Gastroesophageal sphincter (tissue), 4 donors: ENCODE data around the gene MYO1C. TPM values are rescaled to one million over a fixed set of nuclear protein-coding genes. Genes with fewer than 3 reads are reported as not detected.
A peak's percentile ranks its signal among the peaks of the same experiment; 100 is the strongest.
"Not testable (repeated sequence)": the region's sequence is repeated elsewhere in the genome, so short reads cannot be mapped to it uniquely, and the experiment has no call there.

ENCODE experiments used
- ATAC-seq: fragments of 150-250 bp; one replicate; pipeline ENCODE4 v1.9.1; 2016; ENCODE audit warnings: mild to moderate bottlenecking, moderate library complexity
- H3K27ac ChIP-seq, 4 donors: fragments of 200-600 bp; sonication (generic) in 3 of 4; 1 replicate in 3 of 4; 2 replicates in 1 of 4; pipeline ENCODE4 v1.5.1; 2016 to 2019
- H3K27me3 ChIP-seq: fragments of 200-600 bp; sonication (generic); one replicate; pipeline ENCODE4 v1.5.1; 2019
- H3K36me3 ChIP-seq, 2 donors: fragments of 200-600 bp; sonication (generic); one replicate each; pipeline ENCODE4 v1.5.1; 2019; ENCODE audit warnings: control low read depth in 1 of 2
- H3K4me1 ChIP-seq, 3 donors: fragments of 200-600 bp; sonication (generic); 1 replicate in 2 of 3; 2 replicates in 1 of 3; pipeline ENCODE4 v1.5.1; 2016 to 2019; ENCODE audit warnings: control low read depth in 2 of 3
- H3K4me3 ChIP-seq, 2 donors: fragments of 200-600 bp; sonication (generic); one replicate each; pipeline ENCODE4 v1.5.1; 2019; ENCODE audit warnings: mild to moderate bottlenecking in 1 of 2, moderate library complexity in 1 of 2
- H3K9me3 ChIP-seq, 3 donors: fragments of 200-600 bp; sonication (generic); one replicate each; pipeline ENCODE4 v1.5.1; 2017 to 2019; ENCODE audit warnings: control low read depth in 2 of 3
- EP300 ChIP-seq: sonication (generic); formaldehyde crosslinking; IDR thresholded peaks from one replicate; pipeline ENCODE4 v1.6.1; 2017; ENCODE audit warnings: antibody characterized with exemption, mild to moderate bottlenecking
- POLR2A ChIP-seq, 2 donors: fragments of 450-650 bp; IDR thresholded peaks; one replicate each; pipeline ENCODE4 v1.6.1; 2017; ENCODE audit warnings: antibody characterized with exemption in 2 of 2, mild to moderate bottlenecking in 2 of 2, moderate library complexity in 1 of 2
- POLR2AphosphoS5 ChIP-seq: sonication (generic); formaldehyde crosslinking; IDR thresholded peaks from one replicate; pipeline ENCODE4 v1.6.1; 2017; ENCODE audit warnings: antibody characterized with exemption
- WGBS, 2 donors: methylation state at CpG; one replicate each; pipeline ENCODE4 v1.1.5; 2018; ENCODE audit warnings: low coverage in 1 of 2; 5-methylcytosine and 5-hydroxymethylcytosine counted together
- total RNA-seq, 4 donors: library from RNA; depleted of rRNA; stranded (reverse); fragments of >200 nt; gene quantifications; one replicate each; pipeline ENCODE4 v1.1.0, GENCODE V29; 2016
- TF ChIP-seq, protein P1 (sequence below), 4 experiments: fragments of 200-600 bp in 2 of 4; fragments of 450-650 bp in 2 of 4; sonication (generic) in 1 of 4; IDR thresholded peaks; one replicate each; pipeline ENCODE4 v1.5.1; 2017 to 2019; ENCODE audit warnings: antibody characterized with exemption in 4 of 4, mild to moderate bottlenecking in 2 of 4, moderate library complexity in 2 of 4

The MYO1C gene
- total RNA-seq, 4 donors from 2014 or later: 215 to 461 (median 287) TPM

DNA sequence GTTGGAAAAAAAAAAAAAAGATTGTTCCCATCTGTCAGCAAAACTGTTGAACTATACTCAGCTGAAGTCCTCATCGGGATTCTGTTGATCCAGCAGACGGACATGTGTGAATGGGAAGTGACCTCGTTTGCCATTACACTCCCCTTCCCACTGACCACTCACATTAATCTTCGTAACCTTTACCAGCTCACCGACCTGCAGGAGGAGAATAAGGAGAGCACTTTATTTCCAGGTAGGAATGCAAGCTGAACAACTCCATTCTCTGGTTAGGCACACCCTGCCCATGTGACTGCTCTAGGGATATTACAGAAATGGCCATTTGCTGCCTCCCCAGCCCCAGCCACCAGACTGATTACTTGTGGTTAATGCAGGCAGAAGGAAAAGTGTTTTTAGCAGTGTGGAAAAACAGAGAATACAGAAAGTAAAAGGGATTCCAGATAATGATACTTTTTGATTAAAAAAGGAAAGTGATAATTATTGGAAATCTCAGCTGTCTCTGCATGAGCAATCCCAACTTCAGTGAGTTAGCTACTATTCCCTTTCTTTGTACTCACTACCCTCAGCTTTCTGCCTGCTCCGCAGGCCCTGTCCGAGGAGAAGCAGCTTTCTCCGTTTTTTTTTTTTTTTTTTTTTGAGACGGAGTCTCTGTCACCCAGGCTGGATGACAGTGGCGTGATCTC is 68.9 kb downstream of the MYO1C start:
- TF ChIP-seq, protein P1, sequence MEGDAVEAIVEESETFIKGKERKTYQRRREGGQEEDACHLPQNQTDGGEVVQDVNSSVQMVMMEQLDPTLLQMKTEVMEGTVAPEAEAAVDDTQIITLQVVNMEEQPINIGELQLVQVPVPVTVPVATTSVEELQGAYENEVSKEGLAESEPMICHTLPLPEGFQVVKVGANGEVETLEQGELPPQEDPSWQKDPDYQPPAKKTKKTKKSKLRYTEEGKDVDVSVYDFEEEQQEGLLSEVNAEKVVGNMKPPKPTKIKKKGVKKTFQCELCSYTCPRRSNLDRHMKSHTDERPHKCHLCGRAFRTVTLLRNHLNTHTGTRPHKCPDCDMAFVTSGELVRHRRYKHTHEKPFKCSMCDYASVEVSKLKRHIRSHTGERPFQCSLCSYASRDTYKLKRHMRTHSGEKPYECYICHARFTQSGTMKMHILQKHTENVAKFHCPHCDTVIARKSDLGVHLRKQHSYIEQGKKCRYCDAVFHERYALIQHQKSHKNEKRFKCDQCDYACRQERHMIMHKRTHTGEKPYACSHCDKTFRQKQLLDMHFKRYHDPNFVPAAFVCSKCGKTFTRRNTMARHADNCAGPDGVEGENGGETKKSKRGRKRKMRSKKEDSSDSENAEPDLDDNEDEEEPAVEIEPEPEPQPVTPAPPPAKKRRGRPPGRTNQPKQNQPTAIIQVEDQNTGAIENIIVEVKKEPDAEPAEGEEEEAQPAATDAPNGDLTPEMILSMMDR (IDR thresholded peaks at IDR 0.05): no peak
- TF ChIP-seq POLR2AphosphoS5 (no peak), POLR2A (IDR thresholded peaks at IDR 0.05) (no peak), EP300 (no peak)
- peak overlapping the region in 2 of 4 donors; percentile 0 to 12 for H3K27ac ChIP-seq
- no peak overlapping the region for H3K4me3 ChIP-seq
- peaks cover 0 to 21% (median 0%) of the 10 kb centered on the region in 3 donors for H3K4me1 ChIP-seq
- H3K9me3 ChIP-seq: no peaks in the 10 kb centered on the region
- H3K36me3 ChIP-seq: peaks cover 0 to 89% of the 10 kb centered on the region in 2 donors
- no peaks in the 10 kb centered on the region for H3K27me3 ChIP-seq
- WGBS, 2 donors: 41 to 49% methylated on average over 4 to 8 of the region's 10 CpGs
- no peak for ATAC-seq

DNA sequence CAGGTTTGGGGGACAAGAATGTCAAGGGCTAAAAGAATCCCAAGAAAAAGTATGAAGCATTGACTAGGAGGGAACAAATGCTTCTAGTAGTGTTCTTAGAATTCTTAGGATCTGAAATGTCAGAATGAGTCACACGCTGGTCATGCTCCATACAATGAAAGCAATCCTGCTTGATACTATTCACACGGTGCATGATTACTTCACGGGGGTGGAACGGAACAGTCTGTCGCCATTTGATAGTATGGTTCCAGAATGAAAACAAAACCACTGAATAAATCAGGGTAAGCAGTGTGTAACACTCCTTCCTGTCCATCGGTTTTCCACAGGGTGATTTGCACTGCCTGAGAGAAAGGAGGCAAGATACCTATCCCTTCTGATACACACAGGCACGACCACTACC is 69.6 kb downstream of the MYO1C start:
- Histone ChIP-seq H3K36me3 (peaks cover 0 to 90% of the 10 kb centered on the region in 2 donors), H3K27me3 (no peaks in the 10 kb centered on the region), H3K9me3 (no peaks in the 10 kb centered on the region), H3K4me1 (peaks cover 0 to 21% (median 0%) of the 10 kb centered on the region in 3 donors), H3K4me3 (no peak overlapping the region), H3K27ac (peak overlapping the region in 3 of 4 donors; percentile 0 to 43 (median 13))
- TF ChIP-seq POLR2AphosphoS5 (peak; percentile 66), POLR2A (IDR thresholded peaks at IDR 0.05) (no peak)
- 33 to 60% methylated on average over 2 to 7 of the region's 7 CpGs for WGBS, 2 donors
- ATAC-seq: no peak

DNA sequence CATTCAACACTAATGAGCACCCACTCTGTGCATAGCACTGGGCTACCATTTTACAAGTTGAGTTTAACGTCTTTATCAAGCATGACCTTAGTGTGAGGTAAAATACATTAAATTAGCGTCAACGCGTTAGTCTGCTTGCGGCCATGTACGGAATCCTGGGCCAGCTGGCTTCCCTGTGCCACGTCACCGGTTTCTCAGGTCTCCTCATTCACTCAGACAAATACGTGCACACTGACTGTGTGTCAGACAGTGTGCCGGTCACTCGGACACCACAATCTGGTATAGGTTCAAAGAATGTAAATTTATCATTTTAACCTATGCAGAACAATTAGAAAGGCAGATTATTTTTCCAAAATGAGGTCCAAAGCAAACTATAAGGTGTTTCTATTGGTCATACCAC is 71.0 kb downstream of the MYO1C start:
- Histone ChIP-seq H3K4me1 (peaks cover 0 to 21% (median 0%) of the 10 kb centered on the region in 3 donors), H3K27ac (no peak overlapping the region), H3K36me3 (peaks cover 0 to 89% of the 10 kb centered on the region in 2 donors), H3K27me3 (no peaks in the 10 kb centered on the region), H3K4me3 (no peak overlapping the region), H3K9me3 (no peaks in the 10 kb centered on the region)
- ATAC-seq: no peak
- no peak for TF ChIP-seq POLR2AphosphoS5
- TF ChIP-seq, protein P1 (IDR thresholded peaks at IDR 0.05): no peak
- TF ChIP-seq EP300: no peak
- no peak for TF ChIP-seq POLR2A (IDR thresholded peaks at IDR 0.05)
- 90 to 92% methylated on average over 11 of the region's 11 CpGs for WGBS, 2 donors

DNA sequence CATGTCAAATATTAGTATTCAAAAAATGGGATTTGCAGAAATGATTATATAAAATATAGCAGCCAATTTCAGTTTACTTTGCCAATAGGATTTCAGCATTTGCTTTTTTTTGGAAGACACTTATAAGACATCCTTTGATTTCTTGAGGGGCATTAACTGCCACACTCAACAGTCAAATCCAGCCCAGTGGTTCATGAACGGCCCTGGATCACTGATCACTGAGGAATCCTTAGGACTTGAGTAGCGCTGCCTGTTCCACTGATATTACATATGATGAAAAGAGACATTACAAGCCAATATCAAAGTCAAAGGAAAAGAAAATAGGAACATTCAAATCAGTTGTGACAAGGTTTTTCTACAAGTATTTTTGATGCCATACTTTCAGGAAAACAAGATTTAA is 71.5 kb downstream of the MYO1C start:
- no peak for ATAC-seq
- no peaks in the 10 kb centered on the region for H3K9me3 ChIP-seq
- TF ChIP-seq EP300: no peak
- no peak for TF ChIP-seq POLR2A (IDR thresholded peaks at IDR 0.05)
- no peak for TF ChIP-seq POLR2AphosphoS5
- TF ChIP-seq, protein P1 (IDR thresholded peaks at IDR 0.05): no peak
- H3K4me1 ChIP-seq: peaks cover 0 to 21% (median 0%) of the 10 kb centered on the region in 3 donors
- no peak overlapping the region for H3K4me3 ChIP-seq
- peaks cover 0 to 86% of the 10 kb centered on the region in 2 donors for H3K36me3 ChIP-seq
- H3K27ac ChIP-seq: no peak overlapping the region
- WGBS, 2 donors: 72 to 89% methylated on average over 2 of the region's 2 CpGs
- no peaks in the 10 kb centered on the region for H3K27me3 ChIP-seq

DNA sequence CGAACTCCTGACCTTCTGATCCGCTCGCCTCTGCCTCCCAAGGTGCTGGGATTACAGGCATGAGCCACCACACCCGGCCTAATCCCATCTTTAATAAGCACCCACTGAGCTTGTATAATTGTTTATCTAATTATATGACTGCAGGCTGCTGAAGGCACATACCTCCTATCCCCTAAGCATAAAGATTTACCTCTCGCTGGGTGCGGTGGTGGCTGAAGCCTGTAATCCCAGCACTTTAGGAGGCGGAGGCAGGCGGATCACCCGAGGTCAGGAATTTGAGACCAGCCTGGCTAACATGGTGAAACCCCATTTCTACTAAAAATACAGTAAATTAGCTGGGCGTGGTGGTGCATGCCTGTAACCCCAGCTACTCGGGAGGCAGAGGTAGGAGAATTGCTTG is 72.3 kb downstream of the MYO1C start:
- Histone ChIP-seq H3K27ac (no peak overlapping the region), H3K4me1 (peaks cover 0 to 21% (median 0%) of the 10 kb centered on the region in 3 donors), H3K36me3 (peaks cover 0 to 78% of the 10 kb centered on the region in 2 donors), H3K27me3 (no peaks in the 10 kb centered on the region), H3K9me3 (no peaks in the 10 kb centered on the region), H3K4me3 (no peak overlapping the region)
- 82 to 94% methylated on average over 2 to 9 of the region's 11 CpGs for WGBS, 2 donors
- no peak for ATAC-seq
- TF ChIP-seq POLR2AphosphoS5: no peak
- TF ChIP-seq POLR2A (IDR thresholded peaks at IDR 0.05): no peak

DNA sequence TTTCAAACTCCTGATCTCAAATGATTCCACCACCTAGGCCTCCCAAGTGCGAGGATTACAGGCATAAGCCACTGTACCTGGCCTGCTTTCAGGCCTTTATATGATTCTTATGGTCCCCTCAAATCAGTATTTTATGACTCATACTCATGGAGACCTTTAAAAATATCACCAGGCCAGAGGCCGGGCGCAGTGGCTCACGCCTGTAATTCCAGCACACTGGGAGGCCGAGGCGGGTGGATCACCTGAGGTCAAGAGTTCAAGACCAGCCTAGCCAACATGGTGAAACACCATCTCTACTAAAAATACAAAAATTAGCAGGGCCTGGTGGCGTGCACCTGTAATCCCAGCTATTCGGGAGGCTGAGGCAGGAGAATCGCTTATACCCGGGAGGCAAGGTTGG is 74.0 kb downstream of the MYO1C start:
- H3K36me3 ChIP-seq: peaks cover 0 to 62% of the 10 kb centered on the region in 2 donors
- 86 to 97% methylated on average over 7 to 8 of the region's 10 CpGs for WGBS, 2 donors
- H3K9me3 ChIP-seq, H3K27ac ChIP-seq, H3K4me3 ChIP-seq, ATAC-seq, H3K27me3 ChIP-seq: not testable (repeated sequence)
- H3K4me1 ChIP-seq: peaks cover 0 to 24% (median under 1%) of the 10 kb centered on the region in 3 donors
